ENCODE measurements around the gene TNRC18. TPM values are rescaled to one million over a fixed set of nuclear protein-coding genes. Genes with fewer than 3 reads are reported as not detected.

The TNRC18 gene
- total RNA-seq, 4 donors from 2014 or later: 17.9 to 75.5 (median 48.4) TPM

DNA sequence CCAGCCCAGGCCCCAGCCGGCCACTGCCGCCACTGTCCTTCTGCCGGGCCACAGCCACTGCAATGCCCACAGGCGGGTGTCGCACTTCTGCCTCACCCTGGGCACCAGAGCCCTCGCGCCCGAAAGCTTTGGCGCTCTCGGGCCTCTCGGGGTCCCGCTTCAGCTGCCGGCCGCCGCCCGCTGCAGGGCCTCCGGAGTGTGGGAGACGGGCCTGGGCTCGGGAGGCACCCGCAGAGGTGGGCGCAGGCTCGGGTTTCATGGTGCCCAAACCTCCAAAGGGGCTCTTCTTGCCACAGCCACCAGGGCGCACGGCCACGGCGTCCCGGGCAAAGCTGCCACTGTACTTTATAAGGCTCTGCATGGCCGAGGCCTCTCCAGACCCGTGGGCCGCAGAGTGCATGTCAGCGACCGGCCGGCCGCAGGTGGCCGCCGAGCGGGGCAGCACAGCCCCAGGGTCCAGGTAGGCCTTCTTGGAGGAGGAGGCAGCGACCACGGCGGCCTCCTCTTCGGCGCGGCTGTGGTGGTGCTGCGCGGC lies 35.9 kb downstream of the TNRC18 start:
- no peaks in the 10 kb centered on the region for H3K9me3 ChIP-seq
- peaks cover 10 to 24% (median 21%) of the 10 kb centered on the region in 3 donors for H3K4me1 ChIP-seq
- H3K27me3 ChIP-seq: no peaks in the 10 kb centered on the region
- no peak overlapping the region for H3K27ac ChIP-seq
- WGBS, 2 donors: 98 to 100% methylated on average over 1 to 9 of the region's 45 CpGs
- H3K36me3 ChIP-seq: peaks cover 16 to 78% (median 44%) of the 10 kb centered on the region in 3 donors
- TF ChIP-seq, protein P1, sequence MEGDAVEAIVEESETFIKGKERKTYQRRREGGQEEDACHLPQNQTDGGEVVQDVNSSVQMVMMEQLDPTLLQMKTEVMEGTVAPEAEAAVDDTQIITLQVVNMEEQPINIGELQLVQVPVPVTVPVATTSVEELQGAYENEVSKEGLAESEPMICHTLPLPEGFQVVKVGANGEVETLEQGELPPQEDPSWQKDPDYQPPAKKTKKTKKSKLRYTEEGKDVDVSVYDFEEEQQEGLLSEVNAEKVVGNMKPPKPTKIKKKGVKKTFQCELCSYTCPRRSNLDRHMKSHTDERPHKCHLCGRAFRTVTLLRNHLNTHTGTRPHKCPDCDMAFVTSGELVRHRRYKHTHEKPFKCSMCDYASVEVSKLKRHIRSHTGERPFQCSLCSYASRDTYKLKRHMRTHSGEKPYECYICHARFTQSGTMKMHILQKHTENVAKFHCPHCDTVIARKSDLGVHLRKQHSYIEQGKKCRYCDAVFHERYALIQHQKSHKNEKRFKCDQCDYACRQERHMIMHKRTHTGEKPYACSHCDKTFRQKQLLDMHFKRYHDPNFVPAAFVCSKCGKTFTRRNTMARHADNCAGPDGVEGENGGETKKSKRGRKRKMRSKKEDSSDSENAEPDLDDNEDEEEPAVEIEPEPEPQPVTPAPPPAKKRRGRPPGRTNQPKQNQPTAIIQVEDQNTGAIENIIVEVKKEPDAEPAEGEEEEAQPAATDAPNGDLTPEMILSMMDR (IDR thresholded peaks at IDR 0.05): no peak
- TF ChIP-seq POLR2A (IDR thresholded peaks at IDR 0.05): no peak
- intact Hi-C loops (cut with DNase I): no loop called here
- no peak for DNase-seq
- H3K4me3 ChIP-seq: no peak overlapping the region

DNA sequence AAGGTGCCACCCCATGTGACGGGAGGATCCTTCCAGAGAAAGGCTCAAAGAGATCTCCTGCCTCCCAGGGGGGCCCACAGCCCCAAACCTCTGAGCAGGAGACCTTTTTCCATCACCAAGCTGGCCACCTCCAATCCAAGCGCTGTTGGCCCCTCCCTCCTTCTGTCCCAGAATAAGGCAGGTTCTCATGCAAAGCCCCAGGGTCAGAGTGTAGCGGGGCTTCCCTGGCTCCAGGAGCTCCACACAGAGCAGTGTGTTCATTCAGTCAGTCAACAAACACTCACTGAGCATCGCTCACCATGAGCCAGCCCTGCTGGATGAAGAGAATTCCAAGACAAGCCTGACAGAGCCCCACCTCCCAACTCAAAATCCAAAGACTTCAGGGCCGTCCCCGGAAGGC lies 39.0 kb downstream of the TNRC18 start:
- Histone ChIP-seq H3K4me3 (no peak overlapping the region), H3K27ac (peak overlapping the region in 1 of 4 donors; percentile 42), H3K36me3 (peaks cover 16 to 60% (median 24%) of the 10 kb centered on the region in 3 donors), H3K27me3 (no peaks in the 10 kb centered on the region), H3K4me1 (peaks cover 14 to 55% (median 42%) of the 10 kb centered on the region in 3 donors), H3K9me3 (no peaks in the 10 kb centered on the region)
- no peak for DNase-seq
- TF ChIP-seq, protein P1 (IDR thresholded peaks at IDR 0.05): no peak
- TF ChIP-seq POLR2A (IDR thresholded peaks at IDR 0.05): no peak
- 49 to 100% methylated on average over 1 to 3 of the region's 6 CpGs for WGBS, 2 donors
- intact Hi-C loops (cut with DNase I): no loop called here

DNA sequence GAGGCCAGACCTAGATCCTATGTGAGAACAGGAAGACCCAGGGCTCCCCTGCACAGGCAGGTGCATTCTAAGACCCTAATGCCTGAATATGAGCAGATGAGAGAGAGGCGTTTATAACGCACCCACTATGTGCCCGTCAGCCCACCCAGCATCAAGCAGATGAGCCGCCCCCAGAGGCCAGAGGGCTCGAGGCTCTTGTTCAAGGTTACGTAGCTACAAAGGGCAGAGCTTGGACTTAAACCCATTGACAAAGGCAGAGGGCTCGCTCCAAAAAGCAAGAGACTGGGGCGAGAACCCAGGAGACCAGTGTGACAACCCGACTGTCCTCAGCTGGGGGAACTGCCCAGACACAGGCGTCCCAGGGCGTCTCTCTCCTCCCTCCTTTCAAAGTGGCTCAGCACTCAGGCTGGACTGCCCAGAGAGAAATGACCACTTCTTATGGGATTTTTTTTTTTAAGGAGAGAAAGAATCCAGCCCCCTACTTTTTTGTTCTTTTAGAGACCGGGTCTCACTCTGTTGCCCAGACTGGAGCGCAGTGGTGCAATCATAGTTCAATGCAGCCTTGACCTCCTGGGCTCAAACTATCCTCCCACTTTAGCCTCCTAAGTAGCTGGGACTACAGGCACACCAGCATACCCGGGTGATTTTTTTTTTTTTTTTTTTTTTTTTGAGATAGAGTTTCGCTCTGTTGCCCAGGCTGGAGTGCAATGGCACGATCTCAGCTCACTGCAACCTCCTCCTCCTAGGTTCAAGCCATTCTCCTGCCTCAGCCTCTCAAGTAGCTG lies 40.1 kb downstream of the TNRC18 start:
- Histone ChIP-seq H3K4me1 (peaks cover 14 to 64% (median 42%) of the 10 kb centered on the region in 3 donors), H3K36me3 (peaks cover 15 to 50% (median 20%) of the 10 kb centered on the region in 3 donors), H3K9me3 (no peaks in the 10 kb centered on the region), H3K4me3 (no peak overlapping the region), H3K27ac (peak overlapping the region in 2 of 4 donors; percentile 34 to 42), H3K27me3 (no peaks in the 10 kb centered on the region)
- intact Hi-C loops (cut with DNase I): no loop called here
- WGBS, 2 donors: 66 to 70% methylated on average over 9 to 15 of the region's 16 CpGs
- no peak for TF ChIP-seq POLR2A (IDR thresholded peaks at IDR 0.05)
- TF ChIP-seq, protein P1 (IDR thresholded peaks at IDR 0.05): no peak
- no peak for DNase-seq

DNA sequence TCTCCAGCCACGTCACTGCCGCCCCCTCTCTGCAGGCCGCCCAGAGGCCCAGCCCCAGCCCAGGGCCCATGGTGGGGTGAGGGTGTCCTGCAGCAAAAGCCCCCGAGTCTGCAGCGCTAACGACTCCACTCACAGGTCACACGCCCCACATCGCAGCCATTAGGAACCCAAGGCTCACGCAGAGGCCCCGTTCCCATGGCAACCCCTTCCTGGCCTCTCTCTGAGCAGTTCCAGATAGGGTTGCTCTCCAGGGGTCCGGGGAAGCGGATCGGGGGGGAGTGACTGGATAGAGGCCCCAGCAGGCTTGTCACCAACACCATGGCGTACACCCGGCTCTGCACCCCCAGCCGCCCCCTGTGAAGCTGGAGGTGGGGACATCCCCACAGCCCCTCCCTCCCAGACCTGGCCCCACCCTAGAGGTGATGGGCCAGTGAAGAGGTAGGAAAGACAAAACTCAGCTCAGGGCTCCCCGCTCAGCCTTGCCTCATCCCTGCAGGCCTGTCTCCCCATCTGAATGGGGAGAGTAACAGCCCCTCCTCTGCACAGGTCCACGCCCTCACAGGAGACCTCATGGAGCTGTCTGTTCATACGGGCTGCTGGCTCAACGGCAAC lies 41.2 kb downstream of the TNRC18 start:
- Histone ChIP-seq H3K4me3 (peak overlapping the region in 1 of 4 donors; percentile 26), H3K4me1 (peaks cover 14 to 64% (median 42%) of the 10 kb centered on the region in 3 donors), H3K36me3 (peaks cover 4 to 50% (median 15%) of the 10 kb centered on the region in 3 donors), H3K27ac (peak overlapping the region in 2 of 4 donors; percentile 3 to 39), H3K9me3 (no peaks in the 10 kb centered on the region), H3K27me3 (no peaks in the 10 kb centered on the region)
- WGBS, 2 donors: 48% methylated on average over 5 of the region's 20 CpGs; no CpG with 5 or more reads in 1 of the 2 donors
- intact Hi-C loops (cut with DNase I): no loop called here
- DNase-seq: no peak
- TF ChIP-seq, protein P1 (IDR thresholded peaks at IDR 0.05): no peak
- no peak for TF ChIP-seq POLR2A (IDR thresholded peaks at IDR 0.05)

All from esophagus squamous epithelium (tissue), 5 donors.